GOT3 (cell line): ENCODE measurements around the gene OSBPL1A.

ENCODE experiments used
- DNase-seq: peaks from one replicate; lab custom pipeline; 2025; ENCODE audit warnings: mixed read lengths; lab: John Stamatoyannopoulos, UW

OSBPL1A gene

DNA sequence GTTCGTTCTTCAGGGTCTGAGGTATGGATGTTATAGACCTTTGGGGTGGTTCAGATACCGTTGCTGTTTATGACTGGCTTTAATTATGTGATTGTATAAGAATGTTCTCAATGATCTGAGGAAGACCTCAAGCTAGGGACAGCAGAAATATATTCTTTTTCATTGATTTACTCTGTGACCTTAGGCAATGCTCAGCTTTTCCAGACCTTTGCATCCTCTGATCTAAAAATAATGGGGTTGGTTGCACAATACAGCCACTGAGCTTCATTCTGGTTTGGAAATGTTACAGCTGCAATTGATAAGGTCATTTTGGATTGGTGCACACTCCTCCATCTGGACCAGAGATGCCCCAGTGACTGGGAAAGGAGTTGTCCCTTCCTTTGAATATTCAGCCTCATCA is 276.0 kb downstream of the OSBPL1A start:
- DNase-seq = no peak

DNA sequence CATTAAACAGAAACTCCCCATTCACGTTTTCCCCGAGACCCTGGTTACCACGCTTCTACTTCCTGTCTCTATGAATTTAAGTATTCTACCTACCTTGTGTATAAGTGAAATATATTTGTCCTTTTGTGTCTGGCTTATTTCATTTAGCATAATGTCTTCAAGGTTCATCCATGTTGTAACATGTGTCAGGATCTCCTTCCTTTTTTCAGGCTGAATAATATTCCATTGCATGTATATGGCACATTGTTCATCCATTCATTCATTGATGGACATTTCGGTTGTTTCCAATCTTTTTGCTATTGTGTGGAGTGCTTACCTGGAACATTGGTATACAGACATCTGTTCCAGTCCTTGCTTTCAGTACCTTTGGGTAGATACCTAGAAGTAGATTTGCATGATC is 276.9 kb downstream of the OSBPL1A start:
- no peak for DNase-seq

DNA sequence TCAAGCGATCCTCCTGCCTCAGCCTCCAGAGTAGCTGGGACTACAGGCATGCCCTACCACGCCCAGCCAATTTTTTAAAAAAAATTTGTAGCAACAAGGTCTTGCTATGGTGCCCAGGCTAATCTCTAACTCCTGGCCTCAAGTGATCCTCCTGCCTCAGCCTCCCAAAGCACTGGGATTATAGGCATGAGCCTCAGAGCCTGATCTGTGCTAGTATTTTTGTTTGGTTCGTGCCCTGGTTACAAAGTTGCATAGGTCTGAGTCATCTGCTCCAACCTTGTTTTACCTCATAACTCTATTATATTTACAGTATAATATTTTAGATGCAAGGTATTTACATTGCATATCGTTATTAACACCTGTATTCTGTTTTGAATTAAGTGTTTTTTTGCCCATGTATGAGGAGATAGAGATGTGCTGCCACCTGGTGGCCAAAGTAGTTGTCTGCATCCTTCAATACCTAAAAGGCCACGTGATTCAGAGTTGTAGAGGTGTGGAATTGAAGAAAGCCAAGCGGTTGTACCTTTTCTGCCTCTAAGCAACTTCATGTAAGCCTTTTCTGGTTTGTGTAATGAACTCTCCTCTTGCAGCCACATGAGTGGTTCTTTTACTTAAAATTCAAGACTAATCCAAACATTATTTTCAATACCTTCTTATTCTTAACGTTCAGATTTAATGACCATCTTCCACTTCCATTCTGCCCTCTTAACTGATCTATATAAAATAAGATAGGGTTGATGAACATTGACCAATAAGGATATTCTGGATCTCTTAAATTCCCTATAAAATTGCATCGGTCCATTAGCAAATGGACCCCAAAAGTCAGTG is 278.7 kb downstream of the OSBPL1A start:
- peak; percentile 6 for DNase-seq

DNA sequence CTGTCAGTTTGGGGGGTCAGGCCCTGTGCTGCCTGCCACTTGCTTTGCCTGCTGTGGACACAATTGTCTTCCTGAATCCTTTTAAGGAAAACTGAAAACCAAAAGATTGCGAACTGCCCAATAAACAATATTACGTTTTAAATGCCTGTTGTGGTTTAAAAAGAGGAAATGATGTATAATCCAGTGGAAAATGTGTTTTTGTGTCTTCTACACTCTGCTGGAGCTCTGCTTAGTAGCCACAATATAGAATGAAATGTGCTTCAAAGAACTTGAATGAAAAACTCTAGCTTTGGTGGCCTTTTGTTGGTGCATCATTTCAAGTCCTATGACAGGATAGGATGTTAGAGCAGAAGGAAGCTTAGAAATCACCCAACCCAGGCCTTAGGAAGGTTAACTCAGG is 282.0 kb downstream of the OSBPL1A start:
- no peak for DNase-seq

DNA sequence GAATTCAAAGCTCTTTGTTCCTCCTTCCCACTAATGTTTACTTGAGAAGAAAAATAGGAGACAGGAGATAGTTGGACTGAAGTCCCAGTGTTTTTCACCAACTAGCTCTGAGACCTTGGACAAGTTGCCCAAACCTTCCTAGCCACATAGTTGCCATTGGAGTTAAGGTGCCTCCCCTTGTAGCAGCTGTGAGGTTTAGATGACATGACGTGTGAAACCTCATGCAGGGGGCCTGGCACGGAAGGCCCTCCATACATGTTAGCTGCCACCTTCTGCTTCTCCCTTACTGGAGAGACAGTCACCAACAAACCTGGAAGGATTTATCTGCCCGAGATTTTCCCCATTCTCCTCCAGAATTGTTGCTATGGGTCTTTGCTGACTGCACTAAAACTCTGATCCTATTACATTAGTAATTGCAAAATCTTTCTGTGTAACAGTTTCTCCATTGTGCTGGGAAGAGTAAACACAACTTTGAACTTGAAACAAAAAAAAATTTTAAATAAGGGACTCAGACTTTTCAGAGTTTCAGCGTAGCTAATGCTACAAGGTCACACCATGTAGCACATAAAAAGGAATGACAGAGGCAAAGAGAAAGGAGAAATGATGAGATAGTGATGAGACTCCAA is 282.6 kb downstream of the OSBPL1A start:
- no peak for DNase-seq

DNA sequence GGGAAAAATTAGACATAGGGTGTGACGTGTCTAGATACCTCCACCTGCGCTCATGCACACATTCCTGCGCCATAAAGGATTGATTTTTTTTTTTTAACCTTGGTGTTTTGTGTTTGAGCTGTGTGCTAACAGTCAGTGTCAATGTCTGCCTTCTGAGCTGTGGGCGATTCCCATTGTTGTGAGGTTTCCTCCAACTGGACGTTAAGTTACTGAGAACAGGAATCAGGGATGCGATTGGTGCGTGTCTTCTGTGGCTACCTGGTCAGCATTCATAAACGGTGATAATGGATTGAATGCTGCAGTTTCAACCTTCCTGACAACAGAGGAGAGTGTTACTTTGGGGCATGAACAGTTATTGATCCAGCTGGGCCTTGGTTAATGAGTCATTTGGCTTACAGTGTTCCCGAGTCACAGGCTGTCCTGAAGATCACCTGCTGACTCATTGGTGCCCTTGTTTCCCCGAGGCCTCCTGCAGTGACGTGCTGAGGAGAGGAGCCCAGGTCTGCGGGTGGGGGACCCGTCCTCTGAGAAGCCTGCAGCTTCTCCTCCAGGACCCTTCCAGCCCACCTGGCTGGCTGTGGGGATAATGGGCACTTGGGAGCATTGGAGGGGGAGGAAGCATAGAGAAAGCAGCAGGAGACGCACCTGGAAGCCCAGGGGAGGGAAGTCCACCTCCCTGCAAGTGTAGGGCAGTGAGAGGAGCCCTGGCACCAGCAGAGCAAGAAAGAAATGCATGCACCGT is 284.6 kb downstream of the OSBPL1A start:
- DNase-seq = no peak

DNA sequence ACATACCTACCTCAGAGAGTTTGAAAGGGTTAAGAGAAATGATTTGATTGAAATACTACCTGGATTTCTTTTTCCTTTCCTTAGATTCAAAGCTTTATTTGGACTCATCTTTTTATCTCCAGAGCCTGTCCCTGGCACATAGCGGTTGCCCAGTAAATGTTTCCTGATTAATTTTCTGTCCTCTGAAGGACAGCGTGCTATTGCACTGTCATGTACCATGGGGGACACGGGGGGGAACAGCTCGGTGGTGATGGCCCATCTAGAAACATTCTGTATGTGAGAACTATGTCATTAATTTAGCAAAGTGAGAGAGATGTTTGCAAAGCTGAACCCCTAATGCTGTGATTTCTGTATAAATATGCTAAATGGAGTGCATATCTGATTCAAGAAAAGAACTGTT is 285.2 kb downstream of the OSBPL1A start:
- DNase-seq = no peak
